Fibroblast of lung (primary cell): ENCODE results near the gene LENG1. TPM values are rescaled to one million over a fixed set of nuclear protein-coding genes. Genes with fewer than 3 reads are reported as not detected.

ENCODE experiments used
- DNase-seq, 2 donors: peaks; one replicate each; pipeline versions ENCODE4 v3.0.0 to v3.0.0-alpha.2; 2010; ENCODE audit warnings: low read depth in 2 of 2
- H2AFZ ChIP-seq: 2 replicates; pipeline ENCODE4 v1.5.1; 2012; ENCODE audit warnings: low read length, control low read depth, inconsistent platforms
- H3K27ac ChIP-seq: 2 replicates; pipeline ENCODE4 v1.5.1; 2011; ENCODE audit warnings: low read length, control low read depth; ENCODE audit not compliant: insufficient read depth
- H3K27me3 ChIP-seq: 2 replicates; pipeline ENCODE4 v1.5.1; 2011; ENCODE audit warnings: mild to moderate bottlenecking, low read length; ENCODE audit not compliant: control insufficient read depth, insufficient read depth
- H3K36me3 ChIP-seq: 2 replicates; pipeline ENCODE4 v1.5.1; 2011; ENCODE audit warnings: low read length; ENCODE audit not compliant: control insufficient read depth, insufficient read depth
- H3K4me1 ChIP-seq: 2 replicates; pipeline ENCODE4 v1.5.1; 2011; ENCODE audit warnings: low read length; ENCODE audit not compliant: control insufficient read depth, insufficient read depth; ENCODE audit errors: extremely low read depth
- H3K4me2 ChIP-seq: 2 replicates; pipeline ENCODE4 v1.5.1; 2011; ENCODE audit warnings: low read length, control low read depth; ENCODE audit not compliant: insufficient read depth; ENCODE audit errors: extremely low read depth
- H3K4me3 ChIP-seq, 4 experiments: fragments of 200-600 bp in 1 of 4; sonication (generic) in 1 of 4; replicated peaks in 1 of 4; 2 replicates each; pipeline ENCODE4 v1.5.1; 2011 to 2016; ENCODE audit warnings: low read length in 4 of 4, low read depth in 3 of 4, mild to moderate bottlenecking in 3 of 4, control low read depth in 2 of 4, inconsistent platforms in 1 of 4, mixed read lengths in 1 of 4; ENCODE audit not compliant: insufficient read depth in 1 of 4; ENCODE audit errors: control extremely low read depth in 1 of 4
- H3K79me2 ChIP-seq: 2 replicates; pipeline ENCODE4 v1.5.1; 2012; ENCODE audit warnings: mild to moderate bottlenecking, low read length, inconsistent platforms; ENCODE audit not compliant: control insufficient read depth, insufficient read depth
- H3K9ac ChIP-seq: 2 replicates; pipeline ENCODE4 v1.5.1; 2011; ENCODE audit warnings: mild to moderate bottlenecking, low read length, control low read depth; ENCODE audit not compliant: insufficient read depth
- H3K9me3 ChIP-seq: 2 replicates; pipeline ENCODE4 v1.5.1; 2012; ENCODE audit warnings: low read depth, low read length; ENCODE audit not compliant: control insufficient read depth, insufficient read depth
- H4K20me1 ChIP-seq: 2 replicates; pipeline ENCODE4 v1.5.1; 2011; ENCODE audit warnings: low read length; ENCODE audit not compliant: control insufficient read depth, insufficient read depth; ENCODE audit errors: extremely low read depth
- CTCF ChIP-seq, 2 donors: IDR thresholded peaks in 1 of 2; conservative IDR thresholded peaks in 1 of 2; 1 replicate in 1 of 2; 2 replicates in 1 of 2; pipeline ENCODE4 v1.5.1; 2011 to 2012; ENCODE audit warnings: low read length in 2 of 2, control low read depth in 1 of 2, inconsistent platforms in 1 of 2, low read depth in 1 of 2, mild to moderate bottlenecking in 1 of 2
- EZH2 ChIP-seq: IDR thresholded peaks from 2 replicates; pipeline ENCODE4 v1.5.1; 2012; ENCODE audit warnings: low read length, control low read depth, mild to moderate bottlenecking; ENCODE audit errors: missing control alignments
- polyA plus RNA-seq, 2 donors: library from polyadenylated mRNA; depleted of rRNA in 1 of 2; stranded (reverse) in 1 of 2; unstranded in 1 of 2; fragments of >200 nt; gene quantifications; 2 replicates each; pipeline ENCODE4 v1.2.1, GENCODE V29; 2011 to 2012; ENCODE audit warnings: missing spikeins in 1 of 2
- total RNA-seq: library from RNA; depleted of rRNA; stranded (reverse); fragments of >200 nt; gene quantifications from 2 replicates; pipeline ENCODE4 v1.2.1, GENCODE V29; 2014

LENG1 gene
- total and polyA plus RNA-seq, 2 donors (not counting 1 experiment from before 2014, with no cell fraction given) = 3.2 to 7.3 TPM

GRCh38 chr19:54137699-54138488, 21.6 kb downstream of the LENG1 start, which contains the start of gene CNOT3:
CNOT3 (plus strand) TSS chr19:54137762; CDS start chr19:54142979, 5,217 bp downstream.
- peak within 1 kb of the TSS; percentile 70 to 84 (median 79) for H3K4me3 ChIP-seq
- no peaks in the 10 kb centered on the region for H3K27me3 ChIP-seq
- H3K4me1 ChIP-seq = peaks cover 17% of the 10 kb centered on the region
- peaks cover 6% of the 10 kb centered on the region for H3K36me3 ChIP-seq
- TF ChIP-seq CTCF (conservative IDR thresholded peaks at IDR 0.05 in 1 of 2, IDR thresholded peaks at IDR 0.05 in 1 of 2; ENCODE audit: low read depth in 1 of 2, low read length in 2 of 2) = no peak
- no peak for TF ChIP-seq EZH2
- no peaks in the 10 kb centered on the region for H3K9me3 ChIP-seq
- peak within 1 kb of the TSS; percentile 99 for H3K4me2 ChIP-seq
- DNase-seq = no peak
- H3K9ac ChIP-seq = peak within 1 kb of the TSS; percentile 97
- peaks cover 51% of the 10 kb centered on the region for H3K79me2 ChIP-seq
- peak within 1 kb of the TSS; percentile 95 for H2AFZ ChIP-seq
- H3K27ac ChIP-seq = peak within 1 kb of the TSS; percentile 90
- no peaks in the 10 kb centered on the region for H4K20me1 ChIP-seq

- H3K9me3 ChIP-seq = no peaks in the 10 kb centered on the region
- H3K79me2 ChIP-seq = peaks cover 44% of the 10 kb centered on the region
- H3K27ac ChIP-seq = peak overlapping the region; percentile 90
- TF ChIP-seq EZH2 (no peak), CTCF (conservative IDR thresholded peaks at IDR 0.05 in 1 of 2, IDR thresholded peaks at IDR 0.05 in 1 of 2; ENCODE audit: low read depth in 1 of 2, low read length in 2 of 2) (no peak)
- peaks cover 15% of the 10 kb centered on the region for H3K4me1 ChIP-seq
- H3K27me3 ChIP-seq = no peaks in the 10 kb centered on the region
- peak overlapping the region; percentile 97 for H3K9ac ChIP-seq
- H4K20me1 ChIP-seq = no peaks in the 10 kb centered on the region
- peak; percentile 100 for DNase-seq
- H2AFZ ChIP-seq = peak overlapping the region; percentile 95
- H3K36me3 ChIP-seq = peaks cover 5% of the 10 kb centered on the region
- peak overlapping the region; percentile 99 for H3K4me2 ChIP-seq
- H3K4me3 ChIP-seq = peak overlapping the region; percentile 70 to 84 (median 79)
Measured at GRCh38 chr19:54136864-54137698, 22.4 kb downstream of the LENG1 start.
